Fibroblast of lung (primary cell): ENCODE measurements around the gene MYRIP.

Experiments
- EZH2 ChIP-seq: IDR thresholded peaks from 2 replicates; pipeline ENCODE4 v1.5.1; 2012; ENCODE audit warnings: low read length, control low read depth, mild to moderate bottlenecking; ENCODE audit errors: missing control alignments
- TF ChIP-seq, protein P1 (sequence below), 2 donors: IDR thresholded peaks in 1 of 2; conservative IDR thresholded peaks in 1 of 2; 1 replicate in 1 of 2; 2 replicates in 1 of 2; pipeline ENCODE4 v1.5.1; 2011 to 2012; ENCODE audit warnings: low read length in 2 of 2, control low read depth in 1 of 2, inconsistent platforms in 1 of 2, low read depth in 1 of 2, mild to moderate bottlenecking in 1 of 2

DNA sequence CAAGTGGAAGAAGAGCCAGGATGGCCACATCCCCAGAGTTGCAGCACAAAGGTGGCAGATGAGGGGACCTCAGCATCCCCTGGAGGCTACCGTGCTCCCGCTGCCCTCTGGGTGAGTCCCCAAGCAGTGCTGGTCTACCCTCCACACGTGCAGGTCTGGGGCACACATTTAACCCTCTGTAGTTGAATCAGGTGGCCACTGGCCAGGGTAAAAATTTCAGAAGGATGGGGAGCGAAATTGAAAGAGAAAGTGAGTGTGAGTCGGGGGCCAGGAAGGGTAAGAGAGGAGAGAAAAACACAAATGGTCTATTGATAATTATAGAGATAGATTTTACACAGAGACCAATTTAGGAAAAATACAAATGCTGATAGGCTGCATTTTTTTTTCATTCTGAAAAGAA, 360.6 kb downstream of the MYRIP start:
- TF ChIP-seq, protein P1, sequence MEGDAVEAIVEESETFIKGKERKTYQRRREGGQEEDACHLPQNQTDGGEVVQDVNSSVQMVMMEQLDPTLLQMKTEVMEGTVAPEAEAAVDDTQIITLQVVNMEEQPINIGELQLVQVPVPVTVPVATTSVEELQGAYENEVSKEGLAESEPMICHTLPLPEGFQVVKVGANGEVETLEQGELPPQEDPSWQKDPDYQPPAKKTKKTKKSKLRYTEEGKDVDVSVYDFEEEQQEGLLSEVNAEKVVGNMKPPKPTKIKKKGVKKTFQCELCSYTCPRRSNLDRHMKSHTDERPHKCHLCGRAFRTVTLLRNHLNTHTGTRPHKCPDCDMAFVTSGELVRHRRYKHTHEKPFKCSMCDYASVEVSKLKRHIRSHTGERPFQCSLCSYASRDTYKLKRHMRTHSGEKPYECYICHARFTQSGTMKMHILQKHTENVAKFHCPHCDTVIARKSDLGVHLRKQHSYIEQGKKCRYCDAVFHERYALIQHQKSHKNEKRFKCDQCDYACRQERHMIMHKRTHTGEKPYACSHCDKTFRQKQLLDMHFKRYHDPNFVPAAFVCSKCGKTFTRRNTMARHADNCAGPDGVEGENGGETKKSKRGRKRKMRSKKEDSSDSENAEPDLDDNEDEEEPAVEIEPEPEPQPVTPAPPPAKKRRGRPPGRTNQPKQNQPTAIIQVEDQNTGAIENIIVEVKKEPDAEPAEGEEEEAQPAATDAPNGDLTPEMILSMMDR (conservative IDR thresholded peaks at IDR 0.05 in 1 of 2, IDR thresholded peaks at IDR 0.05 in 1 of 2; ENCODE audit: low read depth in 1 of 2, low read length in 2 of 2) = no peak
- TF ChIP-seq EZH2 = no peak
